ENCODE measurements around the gene METTL4. TPM values are rescaled to one million over a fixed set of nuclear protein-coding genes. Genes with fewer than 3 reads are reported as not detected.
"Not testable (repeated sequence)": the region's sequence is repeated elsewhere in the genome, so short reads cannot be mapped to it uniquely, and the experiment has no call there.

The METTL4 gene
- polyA plus RNA-seq, 1 experiment = 12.7 TPM

GRCh38 chr18:2545155-2545554 lies 26.1 kb downstream of the METTL4 start:
- H3K27me3 ChIP-seq (ENCODE audit: control insufficient read depth, insufficient read depth, low read length) = no peaks in the 10 kb centered on the region
- DNase-seq (ENCODE audit: low read depth, low spot score) = no peak
- ChIA-PET CTCF (interaction anchor here (2.7 to 10.3 kb wide), 2 partner anchors 12 to 437 kb away, joined by 14 to 362 read pairs; no protein-coding TSS in a partner anchor), POLR2A (no interaction called here)
- no peak overlapping the region for H3K4me3 ChIP-seq (ENCODE audit: low read depth, low read length)
- H3K9me3 ChIP-seq (ENCODE audit: control insufficient read depth, insufficient read depth, low read length) = no peaks in the 10 kb centered on the region
- H3K27ac ChIP-seq (ENCODE audit: low read depth, low read length) = no peak overlapping the region
- TF ChIP-seq CTCF (IDR thresholded peaks at IDR 0.05; ENCODE audit: low read depth, low read length) = no peak

- not testable (repeated sequence) for H3K4me3 ChIP-seq (ENCODE audit: low read depth, low read length); H3K27me3 ChIP-seq (ENCODE audit: control insufficient read depth, insufficient read depth, low read length); H3K27ac ChIP-seq (ENCODE audit: low read depth, low read length); H3K9me3 ChIP-seq (ENCODE audit: control insufficient read depth, insufficient read depth, low read length)
- TF ChIP-seq CTCF (IDR thresholded peaks at IDR 0.05; ENCODE audit: low read depth, low read length) = peak; percentile 69
- CTCF ChIA-PET = interaction anchor here (0.6 to 10.3 kb wide), 27 partner anchors 11 to 1677 kb away, joined by 3 to 362 read pairs (median 4); no protein-coding TSS in a partner anchor
- POLR2A ChIA-PET = interaction anchor here (1.0 kb wide), 1 partner anchor 302 kb away, joined by 4 read pairs; no protein-coding TSS in a partner anchor
- peak; percentile 3 for DNase-seq (ENCODE audit: low read depth, low spot score)
Observed at GRCh38 chr18:2541925-2542563, 29.3 kb downstream of the METTL4 start.

- CTCF ChIA-PET = interaction anchor here (1.0 to 10.3 kb wide), 7 partner anchors 215 to 1676 kb away, joined by 5 to 362 read pairs (median 20); no protein-coding TSS in a partner anchor
- Histone ChIP-seq H3K4me3 (ENCODE audit: low read depth, low read length) (no peak overlapping the region), H3K27ac (ENCODE audit: low read depth, low read length) (no peak overlapping the region), H3K27me3 (ENCODE audit: control insufficient read depth, insufficient read depth, low read length) (no peaks in the 10 kb centered on the region), H3K9me3 (ENCODE audit: control insufficient read depth, insufficient read depth, low read length) (no peaks in the 10 kb centered on the region)
- POLR2A ChIA-PET = no interaction called here
- no peak for DNase-seq (ENCODE audit: low read depth, low spot score)
- TF ChIP-seq CTCF (IDR thresholded peaks at IDR 0.05; ENCODE audit: low read depth, low read length) = no peak
Observed at GRCh38 chr18:2540575-2540974, 30.7 kb downstream of the METTL4 start.

GRCh38 chr18:2538844-2539243 lies 32.5 kb downstream of the METTL4 start:
- no peak for DNase-seq (ENCODE audit: low read depth, low spot score)
- H3K27me3 ChIP-seq (ENCODE audit: control insufficient read depth, insufficient read depth, low read length) = no peaks in the 10 kb centered on the region
- H3K9me3 ChIP-seq (ENCODE audit: control insufficient read depth, insufficient read depth, low read length) = no peaks in the 10 kb centered on the region
- H3K27ac ChIP-seq (ENCODE audit: low read depth, low read length) = no peak overlapping the region
- no peak for TF ChIP-seq CTCF (IDR thresholded peaks at IDR 0.05; ENCODE audit: low read depth, low read length)
- no peak overlapping the region for H3K4me3 ChIP-seq (ENCODE audit: low read depth, low read length)
- ChIA-PET POLR2A (no interaction called here), CTCF (interaction anchor here (2.1 kb wide), 1 partner anchor 433 kb away, joined by 24 read pairs; no protein-coding TSS in a partner anchor)

GRCh38 chr18:2538236-2538635 lies 33.1 kb downstream of the METTL4 start:
- DNase-seq (ENCODE audit: low read depth, low spot score) = no peak
- TF ChIP-seq CTCF (IDR thresholded peaks at IDR 0.05; ENCODE audit: low read depth, low read length) = no peak
- no peak overlapping the region for H3K27ac ChIP-seq (ENCODE audit: low read depth, low read length)
- CTCF ChIA-PET = interaction anchor here (1.2 to 2.1 kb wide), 3 partner anchors 314 to 434 kb away, joined by 3 to 24 read pairs (median 9); no protein-coding TSS in a partner anchor
- H3K9me3 ChIP-seq (ENCODE audit: control insufficient read depth, insufficient read depth, low read length) = no peaks in the 10 kb centered on the region
- POLR2A ChIA-PET = no interaction called here
- no peak overlapping the region for H3K4me3 ChIP-seq (ENCODE audit: low read depth, low read length)
- no peaks in the 10 kb centered on the region for H3K27me3 ChIP-seq (ENCODE audit: control insufficient read depth, insufficient read depth, low read length)

Measured in AG04450 (cell line).